GM21360 (cell line): ENCODE results near the gene ANKRD35.
"Not testable (repeated sequence)": the region's sequence is repeated elsewhere in the genome, so short reads cannot be mapped to it uniquely, and the experiment has no call there.

Experiments used
- ATAC-seq: cut with Tn5 transposase; IDR thresholded peaks from one replicate; pipeline ENCODE4 v1.9.1; 2021; ENCODE audit warnings: mild to moderate bottlenecking, moderate library complexity; ENCODE audit not compliant: unreplicated experiment

Gene ANKRD35

GRCh38 chr1:145858238-145858900 is 27.3 kb downstream of the ANKRD35 start:
- no peak for ATAC-seq

- ATAC-seq = no peak
Measured at GRCh38 chr1:145857170-145857569, 28.5 kb downstream of the ANKRD35 start.

GRCh38 chr1:145855426-145855948 is 30.2 kb downstream of the ANKRD35 start:
- ATAC-seq = no peak

- ATAC-seq = no peak
Measured at GRCh38 chr1:145849356-145850160, 36.1 kb downstream of the ANKRD35 start.

- no peak for ATAC-seq
Measured at GRCh38 chr1:145847827-145848226, 37.8 kb downstream of the ANKRD35 start.

GRCh38 chr1:145846201-145846612 is 39.5 kb downstream of the ANKRD35 start:
- no peak for ATAC-seq

DNA sequence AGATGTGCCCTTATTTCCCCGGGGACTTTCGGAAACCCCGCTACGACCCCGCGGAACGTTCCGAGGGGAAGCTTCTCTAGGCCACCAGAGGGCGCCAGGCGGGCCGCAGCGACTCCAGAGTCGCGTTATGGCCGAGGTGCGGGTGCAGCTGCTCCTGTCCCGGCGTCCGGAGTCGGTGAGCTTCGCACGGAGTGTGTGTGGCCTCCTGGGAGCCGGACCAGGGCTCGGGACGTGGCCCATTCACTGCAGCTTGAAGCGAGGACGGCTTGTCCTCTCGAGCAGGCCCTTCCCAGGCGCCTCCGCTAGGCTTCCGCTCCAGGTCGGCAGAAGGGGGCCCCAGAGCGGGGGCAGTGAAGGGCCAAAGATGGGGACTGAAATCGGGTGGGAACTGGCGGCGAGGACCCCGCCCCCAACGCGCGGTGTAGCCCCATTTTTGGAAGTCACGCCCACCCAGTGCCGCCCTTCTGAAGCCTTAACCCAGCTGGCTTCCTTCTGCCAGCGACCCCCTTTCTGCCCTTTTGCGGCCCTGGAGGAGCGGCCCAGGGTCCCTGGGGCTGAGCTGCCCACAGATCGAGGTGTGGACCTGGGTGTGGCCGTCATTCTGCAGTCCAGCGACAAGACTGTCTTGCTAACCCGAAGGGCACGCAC is 40.0 kb downstream of the ANKRD35 start, which contains the start of gene NUDT17:
NUDT17 (plus strand) TSS at position 117 of the 648 bp plus-strand sequence; CDS start at position 128, 11 bp downstream.
- ATAC-seq = peak; percentile 49

GRCh38 chr1:145845144-145845513 is 40.5 kb downstream of the ANKRD35 start:
- ATAC-seq = peak; percentile 72

DNA sequence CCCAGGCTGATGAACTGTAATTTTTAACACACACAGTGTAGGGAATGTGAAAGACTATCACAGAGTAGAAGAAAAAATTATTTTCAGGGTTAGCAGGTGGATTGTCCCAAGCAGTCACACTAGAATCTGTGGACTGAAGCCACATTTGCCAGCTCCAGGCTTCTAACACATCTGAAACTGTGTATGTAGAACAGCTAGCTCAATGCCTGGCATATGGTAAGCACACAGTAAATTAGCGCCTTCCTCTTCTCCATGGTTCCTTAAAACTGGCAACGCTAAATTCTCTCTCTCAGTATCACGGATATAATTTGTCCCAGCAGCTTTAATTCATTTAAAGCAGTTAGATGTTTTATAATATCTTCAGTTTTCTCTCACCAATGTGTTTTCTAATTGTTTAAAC is 42.6 kb downstream of the ANKRD35 start:
- no peak for ATAC-seq

- ATAC-seq = no peak
Measured at GRCh38 chr1:145837656-145838055, 48.0 kb downstream of the ANKRD35 start.

DNA sequence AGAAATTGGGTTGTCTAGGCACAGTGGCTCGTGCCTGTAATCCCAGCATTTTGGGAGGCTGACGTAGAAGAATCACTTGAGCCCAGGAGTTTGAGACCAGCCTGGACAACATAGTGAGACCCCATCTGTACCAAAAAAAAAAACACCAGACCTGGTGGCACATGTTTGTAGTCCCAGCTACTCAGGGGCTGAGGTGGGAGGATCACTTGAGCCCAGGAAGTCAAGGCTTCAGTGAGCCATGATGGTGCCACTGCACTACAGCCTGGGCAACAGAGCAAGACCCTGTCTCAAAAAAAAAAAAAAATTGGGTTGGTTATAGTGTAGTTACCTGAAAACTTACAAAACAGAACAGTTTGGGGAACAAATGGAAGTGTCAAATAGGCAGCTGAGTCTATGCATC is 54.9 kb downstream of the ANKRD35 start:
- ATAC-seq = not testable (repeated sequence)

DNA sequence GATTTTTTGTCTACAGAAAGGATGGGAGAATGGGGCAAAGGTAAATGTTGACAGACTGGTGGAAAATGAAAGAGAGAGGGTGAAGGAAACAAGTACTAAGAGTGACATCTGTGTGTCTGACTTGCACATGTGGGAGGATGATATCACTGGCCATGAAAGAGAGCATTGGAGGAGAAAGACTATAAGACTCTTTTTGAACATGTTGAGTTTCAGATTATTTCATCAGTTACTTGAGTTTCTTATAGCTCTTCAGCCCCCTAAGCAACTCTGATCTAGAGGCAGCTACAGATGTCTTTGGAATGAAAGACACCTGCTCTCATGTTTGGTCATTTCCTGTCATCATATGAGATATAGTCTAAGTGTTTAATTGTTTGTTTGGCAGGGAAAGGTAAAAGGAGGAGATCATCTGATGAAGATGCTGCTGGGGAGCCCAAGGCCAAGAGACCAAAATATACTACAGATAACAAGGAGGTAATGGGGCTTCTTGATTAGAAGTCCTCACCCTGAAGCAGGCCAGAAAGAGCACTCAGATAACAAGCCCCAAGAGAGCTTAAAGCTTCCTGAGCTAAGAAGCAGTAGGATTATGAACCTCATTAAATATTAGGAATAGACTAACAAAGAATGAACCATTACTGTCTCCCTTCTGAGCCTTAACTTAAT is 57.2 kb downstream of the ANKRD35 start:
- ATAC-seq = no peak

GRCh38 chr1:145827966-145828365 is 57.7 kb downstream of the ANKRD35 start:
- ATAC-seq = no peak

- ATAC-seq = no peak
Measured at GRCh38 chr1:145826030-145826429, 59.6 kb downstream of the ANKRD35 start.

DNA sequence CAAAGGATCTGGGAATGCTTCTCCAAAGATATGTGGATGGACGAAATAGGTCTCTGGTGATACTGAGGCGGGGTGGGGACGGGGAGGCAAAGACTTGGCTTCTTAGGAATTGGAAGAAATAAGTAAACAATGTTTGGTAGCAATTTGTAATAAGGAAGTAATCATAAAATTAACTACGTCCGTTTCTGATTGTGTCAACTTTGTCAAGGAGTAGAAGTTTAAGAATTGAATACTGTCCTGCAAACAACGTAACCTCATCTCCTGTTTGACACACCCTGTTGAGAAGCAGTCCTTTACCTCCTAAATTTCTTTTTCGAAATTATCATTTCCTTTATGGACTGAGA is 61.2 kb downstream of the ANKRD35 start:
- no peak for ATAC-seq

DNA sequence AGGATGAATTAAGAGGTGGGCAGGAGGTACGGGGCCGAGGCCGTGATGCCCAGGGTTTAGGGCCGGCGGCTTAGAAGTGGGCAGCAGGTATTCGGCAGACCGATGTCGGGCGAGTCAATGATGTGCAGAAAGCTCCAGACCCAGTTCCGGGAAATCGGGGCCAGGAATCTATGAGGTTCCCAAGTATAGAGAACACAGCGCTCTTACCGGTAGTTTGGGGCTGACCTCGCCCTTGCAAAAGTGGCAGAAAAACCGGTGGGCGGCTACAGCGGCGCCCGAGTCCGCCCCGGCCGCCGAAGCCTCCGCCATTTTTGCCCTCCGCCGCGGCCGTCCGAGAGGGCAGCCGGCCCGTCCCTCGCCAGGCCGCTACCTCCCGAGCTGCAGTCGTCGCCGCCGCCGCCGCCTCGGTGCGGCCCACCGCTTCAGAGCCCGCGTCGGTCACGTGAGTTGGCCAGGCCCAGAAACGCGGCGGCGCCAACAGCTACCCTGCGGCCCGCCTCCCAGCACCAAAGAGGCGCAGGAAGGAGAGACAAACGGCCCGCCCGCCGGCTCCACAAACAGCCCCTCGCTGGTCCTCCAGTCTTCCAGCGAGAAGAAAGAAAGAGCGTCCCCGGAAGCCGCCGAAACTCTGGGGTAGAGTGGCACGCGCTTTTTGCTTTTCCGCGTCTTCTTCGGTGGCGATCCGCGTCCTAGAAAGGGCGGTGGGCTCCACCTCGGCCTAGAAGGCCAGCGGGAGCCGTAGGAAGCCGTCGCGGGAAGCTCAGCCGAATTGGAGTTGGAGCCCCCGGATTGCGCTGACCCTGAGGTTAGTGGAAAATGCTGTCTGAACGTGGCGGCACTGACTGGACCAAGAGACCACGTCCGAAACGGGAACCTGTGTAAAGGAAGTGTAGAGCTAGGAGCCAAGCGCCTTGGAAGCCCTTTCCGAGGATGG is 61.8 kb downstream of the ANKRD35 start, which contains the start of the genes POLR3C and RNF115:
POLR3C (plus strand) TSS at position 636 of the 934 bp plus-strand sequence. CDS start 1,577 bp downstream, outside the sequence.
RNF115 (minus strand) TSS at position 531 of the 934 bp plus-strand sequence; CDS start at position 309, 222 bp downstream.
- ATAC-seq = peak; percentile 87

DNA sequence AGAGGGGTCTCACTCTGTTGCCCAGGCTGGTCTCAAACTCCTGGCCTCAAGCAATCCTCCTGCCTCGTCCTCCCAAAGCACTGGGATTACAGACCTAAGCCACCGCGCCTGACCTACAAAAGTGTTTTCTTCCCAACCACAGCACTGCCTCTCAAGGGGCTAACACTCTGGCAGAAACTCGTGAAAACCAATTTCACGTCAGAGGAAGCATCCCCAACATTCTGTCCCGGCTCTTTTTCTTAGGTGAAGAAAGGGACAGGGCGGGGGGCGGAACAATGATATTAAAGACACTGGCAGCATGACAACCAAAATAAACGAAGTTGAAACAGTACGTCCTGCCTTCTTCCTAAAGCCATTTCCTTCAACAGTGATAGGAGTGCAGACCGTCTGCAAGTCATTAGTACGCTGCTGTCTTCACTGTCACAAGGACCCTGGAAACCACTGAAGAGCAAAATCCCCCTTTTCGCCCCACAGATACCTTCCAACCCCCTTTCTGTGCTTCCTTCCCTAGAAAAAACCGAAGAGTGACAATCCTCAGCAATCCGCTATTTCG is 62.8 kb downstream of the ANKRD35 start:
- ATAC-seq = not testable (repeated sequence)

DNA sequence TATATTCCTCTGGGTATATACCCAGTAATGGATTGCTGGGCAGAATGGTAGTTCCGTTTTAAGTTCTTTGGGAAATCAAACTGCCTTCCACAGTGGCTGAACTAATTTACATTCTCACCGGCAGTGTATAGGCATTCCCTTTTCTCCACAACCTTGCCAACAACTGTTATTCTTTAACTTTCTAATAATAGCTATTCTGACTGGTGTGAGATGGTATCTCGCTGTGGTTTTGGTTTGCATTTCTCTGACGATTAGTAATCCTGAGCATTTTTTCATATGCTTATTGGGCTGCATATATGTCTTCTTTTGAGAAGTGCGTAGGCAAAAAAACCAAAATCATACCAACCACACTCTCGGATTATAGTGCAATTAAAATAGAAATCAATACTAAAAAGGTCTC is 67.6 kb downstream of the ANKRD35 start:
- not testable (repeated sequence) for ATAC-seq
